ENCODE results near the gene MED17. TPM values are rescaled to one million over a fixed set of nuclear protein-coding genes. Genes with fewer than 3 reads are reported as not detected.

The MED17 gene
- polyA plus RNA-seq, 1 donor from 2014 or later, result 82.7 TPM

- H3K9me3 ChIP-seq (ENCODE audit: low read length), result no peaks in the 10 kb centered on the region
- H3K36me3 ChIP-seq (ENCODE audit: insufficient read depth, low read length), result no peaks in the 10 kb centered on the region
- peaks cover 12% of the 10 kb centered on the region for H3K79me2 ChIP-seq (replicated peaks; ENCODE audit: insufficient read depth, low read length)
- H4K20me1 ChIP-seq (ENCODE audit: insufficient read depth), result no peaks in the 10 kb centered on the region
- no peaks in the 10 kb centered on the region for H3K27me3 ChIP-seq (ENCODE audit: insufficient read depth, low read depth, low read length)
- TF ChIP-seq SMC3 (conservative IDR thresholded peaks at IDR 0.05; ENCODE audit: poor library complexity), result no peak
- no peak for TF ChIP-seq REST (IDR thresholded peaks at IDR 0.05; ENCODE audit: borderline replicate concordance)
- no peak for TF ChIP-seq MXI1 (conservative IDR thresholded peaks at IDR 0.05; ENCODE audit: poor library complexity, severe bottlenecking)
- TF ChIP-seq CTCF (IDR thresholded peaks at IDR 0.05; ENCODE audit: poor library complexity, severe bottlenecking), result no peak
- no peak for TF ChIP-seq EP300 (conservative IDR thresholded peaks at IDR 0.05; ENCODE audit: poor library complexity, severe bottlenecking)
- no peak for TF ChIP-seq RAD21 (conservative IDR thresholded peaks at IDR 0.05)
- no peak for TF ChIP-seq POLR2AphosphoS5 (IDR thresholded peaks at IDR 0.05)
- no peak for TF ChIP-seq EZH2 (IDR thresholded peaks at IDR 0.05; ENCODE audit: borderline replicate concordance, insufficient read depth, low read length, poor library complexity, severe bottlenecking)
- TF ChIP-seq TAF1 (IDR thresholded peaks at IDR 0.05; ENCODE audit: low read depth), result no peak
- no peak overlapping the region for H3K4me2 ChIP-seq (ENCODE audit: low read length)
- no peak overlapping the region for H2AFZ ChIP-seq (ENCODE audit: low read depth, low read length)
- no peaks in the 10 kb centered on the region for H3F3A ChIP-seq (ENCODE audit: insufficient read depth, low read length, poor library complexity, severe bottlenecking)
- H3K27ac ChIP-seq (ENCODE audit: low read length), result no peak overlapping the region
- no peak overlapping the region for H3K4me3 ChIP-seq (ENCODE audit: low read length)
- no peaks in the 10 kb centered on the region for H3K9me2 ChIP-seq (ENCODE audit: insufficient read depth, low read length)
- H3K9ac ChIP-seq (ENCODE audit: low read length), result no peak overlapping the region
These were observed 38.0 kb upstream of the MED17 start for GRCh38 chr11:93746101-93746500.

GRCh38 chr11:93747122-93747521 lies 37.0 kb upstream of the MED17 start:
- Histone ChIP-seq H2AFZ (ENCODE audit: low read depth, low read length) (no peak overlapping the region), H3K4me2 (ENCODE audit: low read length) (no peak overlapping the region), H3K27ac (ENCODE audit: low read length) (no peak overlapping the region), H3F3A (ENCODE audit: insufficient read depth, low read length, poor library complexity, severe bottlenecking) (no peaks in the 10 kb centered on the region), H3K27me3 (ENCODE audit: insufficient read depth, low read depth, low read length) (no peaks in the 10 kb centered on the region), H3K36me3 (ENCODE audit: insufficient read depth, low read length) (no peaks in the 10 kb centered on the region), H3K9ac (ENCODE audit: low read length) (no peak overlapping the region), H3K9me2 (ENCODE audit: insufficient read depth, low read length) (no peaks in the 10 kb centered on the region), H3K9me3 (ENCODE audit: low read length) (no peaks in the 10 kb centered on the region), H3K4me3 (ENCODE audit: low read length) (no peak overlapping the region), H4K20me1 (ENCODE audit: insufficient read depth) (no peaks in the 10 kb centered on the region), H3K79me2 (replicated peaks; ENCODE audit: insufficient read depth, low read length) (peaks cover 7% of the 10 kb centered on the region)
- TF ChIP-seq EP300 (conservative IDR thresholded peaks at IDR 0.05; ENCODE audit: poor library complexity, severe bottlenecking) (no peak), RAD21 (conservative IDR thresholded peaks at IDR 0.05) (no peak), CTCF (IDR thresholded peaks at IDR 0.05; ENCODE audit: poor library complexity, severe bottlenecking) (no peak), POLR2AphosphoS5 (IDR thresholded peaks at IDR 0.05) (no peak), TAF1 (IDR thresholded peaks at IDR 0.05; ENCODE audit: low read depth) (no peak), SMC3 (conservative IDR thresholded peaks at IDR 0.05; ENCODE audit: poor library complexity) (no peak), MXI1 (conservative IDR thresholded peaks at IDR 0.05; ENCODE audit: poor library complexity, severe bottlenecking) (no peak), REST (IDR thresholded peaks at IDR 0.05; ENCODE audit: borderline replicate concordance) (no peak), EZH2 (IDR thresholded peaks at IDR 0.05; ENCODE audit: borderline replicate concordance, insufficient read depth, low read length, poor library complexity, severe bottlenecking) (no peak)
